GM23338 (cell line): ENCODE results near the gene TMC3. TPM values are rescaled to one million over a fixed set of nuclear protein-coding genes. Genes with fewer than 3 reads are reported as not detected.

Experiments used
- ATAC-seq: fragments of 200-7000 bp; cut with Tn5 transposase; 3 replicates; pipeline ENCODE4 v1.9.1; 2020
- DNase-seq: peaks from one replicate; pipeline ENCODE4 v3.0.0-alpha.2; 2015; ENCODE audit warnings: low spot score
- H2AFZ ChIP-seq: fragments of 200-600 bp; sonication (generic); 2 replicates; pipeline ENCODE4 v1.8.0; 2016; ENCODE audit warnings: antibody characterized with exemption, mild to moderate bottlenecking, moderate library complexity
- H3F3A ChIP-seq: fragments of 200-600 bp; sonication (generic); replicated peaks from 2 replicates; pipeline ENCODE4 v1.8.0; 2017; ENCODE audit warnings: antibody characterized with exemption, mixed run types, low read depth
- H3K27ac ChIP-seq: fragments of 200-600 bp; sonication (generic); 2 replicates; pipeline ENCODE4 v1.6.1; 2016; ENCODE audit warnings: low read depth
- H3K27me3 ChIP-seq: fragments of 200-600 bp; sonication (generic); 2 replicates; pipeline ENCODE4 v1.8.0; 2016; ENCODE audit warnings: mild to moderate bottlenecking, mixed run types, moderate library complexity; ENCODE audit not compliant: insufficient read depth
- H3K36me3 ChIP-seq: fragments of 200-600 bp; sonication (generic); 2 replicates; pipeline ENCODE4 v1.8.0; 2016; ENCODE audit warnings: mild to moderate bottlenecking; ENCODE audit not compliant: insufficient read depth
- H3K4me1 ChIP-seq: fragments of 200-600 bp; sonication (generic); 2 replicates; pipeline ENCODE4 v1.8.0; 2016; ENCODE audit warnings: mild to moderate bottlenecking, moderate library complexity; ENCODE audit not compliant: insufficient read depth
- H3K4me2 ChIP-seq: fragments of 200-600 bp; sonication (generic); 2 replicates; pipeline ENCODE4 v1.7.1; 2017; ENCODE audit warnings: mixed run types
- H3K4me3 ChIP-seq: fragments of 200-600 bp; sonication (generic); 2 replicates; pipeline ENCODE4 v1.6.1; 2016; ENCODE audit warnings: mixed run types
- H3K79me2 ChIP-seq: fragments of 200-600 bp; sonication (generic); replicated peaks from 2 replicates; pipeline ENCODE4 v1.8.0; 2017; ENCODE audit warnings: mild to moderate bottlenecking; ENCODE audit not compliant: insufficient read depth
- H3K9me2 ChIP-seq: fragments of 200-600 bp; sonication (generic); 2 replicates; pipeline ENCODE4 v1.8.0; 2017; ENCODE audit not compliant: insufficient read depth
- H4K20me1 ChIP-seq: fragments of 200-600 bp; sonication (generic); replicated peaks from 2 replicates; pipeline ENCODE4 v1.8.0; 2017; ENCODE audit warnings: mild to moderate bottlenecking; ENCODE audit not compliant: insufficient read depth
- H3K27ac Mint-ChIP-seq: 2 replicates; pipeline ENCODE4 v1.8.0; 2020; ENCODE audit warnings: inconsistent platforms, mild to moderate bottlenecking, moderate library complexity, mixed read lengths
- H3K27me3 Mint-ChIP-seq: 3 replicates; pipeline ENCODE4 v1.8.0; 2022; ENCODE audit warnings: low read depth, mild to moderate bottlenecking, moderate library complexity, mixed read lengths, inconsistent platforms; ENCODE audit not compliant: insufficient read depth, poor library complexity
- H3K36me3 Mint-ChIP-seq: 3 replicates; pipeline ENCODE4 v1.8.0; 2021; ENCODE audit warnings: low read depth, mild to moderate bottlenecking, inconsistent platforms, moderate library complexity, mixed read lengths
- H3K4me1 Mint-ChIP-seq: 3 replicates; pipeline ENCODE4 v1.8.0; 2020; ENCODE audit warnings: mild to moderate bottlenecking, inconsistent platforms, mixed read lengths
- H3K4me3 Mint-ChIP-seq: 3 replicates; pipeline ENCODE4 v1.8.0; 2021; ENCODE audit warnings: moderate library complexity, mild to moderate bottlenecking, inconsistent platforms, mixed read lengths
- H3K9me3 Mint-ChIP-seq: 3 replicates; pipeline ENCODE4 v1.8.0; 2020; ENCODE audit warnings: moderate library complexity, mild to moderate bottlenecking, inconsistent platforms, mixed read lengths
- CREB1 ChIP-seq: fragments of 250-450 bp; sonication (Bioruptor Pico); IDR thresholded peaks from 2 replicates; pipeline ENCODE4 v1.5.0; 2020; ENCODE audit warnings: low read depth, mild to moderate bottlenecking, moderate library complexity
- EZH2 ChIP-seq: fragments of 200-600 bp; sonication (generic); IDR thresholded peaks from one replicate; pipeline ENCODE4 v1.8.0; 2017; ENCODE audit warnings: antibody characterized with exemption, mild to moderate bottlenecking, low read depth; ENCODE audit not compliant: unreplicated experiment
- JUNB ChIP-seq: IDR thresholded peaks from one replicate; pipeline ENCODE4 v1.6.1; 2016; ENCODE audit warnings: antibody characterized with exemption; ENCODE audit not compliant: unreplicated experiment
- NANOG ChIP-seq: IDR thresholded peaks from 2 replicates; pipeline ENCODE4 v1.6.1; 2016; ENCODE audit warnings: antibody characterized with exemption, borderline replicate concordance
- POLR2AphosphoS5 ChIP-seq: IDR thresholded peaks from 2 replicates; pipeline ENCODE4 v1.6.1; 2016; ENCODE audit warnings: antibody characterized with exemption, low read depth
- REST ChIP-seq: IDR thresholded peaks from one replicate; pipeline ENCODE4 v1.6.1; 2018; ENCODE audit warnings: antibody characterized with exemption; ENCODE audit not compliant: unreplicated experiment
- STAT1 ChIP-seq: IDR thresholded peaks from one replicate; pipeline ENCODE4 v1.6.1; 2016; ENCODE audit warnings: antibody characterized with exemption; ENCODE audit not compliant: unreplicated experiment
- ZNF114 ChIP-seq: fragments of 250-450 bp; sonication (Bioruptor Pico); IDR thresholded peaks from 2 replicates; pipeline ENCODE4 v1.5.0; 2020; ENCODE audit warnings: mild to moderate bottlenecking, moderate library complexity
- ZNF331 ChIP-seq: fragments of 250-450 bp; sonication (Bioruptor Pico); IDR thresholded peaks from 2 replicates; pipeline ENCODE4 v1.5.0; 2020; ENCODE audit warnings: low read depth, mild to moderate bottlenecking, moderate library complexity
- ZNF462 ChIP-seq: fragments of 250-450 bp; sonication (Bioruptor Pico); IDR thresholded peaks from 2 replicates; pipeline ENCODE4 v1.5.0; 2020; ENCODE audit warnings: mild to moderate bottlenecking, moderate library complexity
- polyA plus RNA-seq: library from polyadenylated mRNA; unstranded; fragments of >200 nt; fragmentation: Nextera tagmentation; extraction: Ambion mirVana; gene quantifications from 2 replicates; pipeline ENCODE4 v1.2.1, GENCODE V29; 2016
- total RNA-seq: library from RNA; depleted of rRNA; stranded (reverse); fragments of >200 nt; shearing (Covaris generic); gene quantifications from 2 replicates; pipeline ENCODE4 v1.2.3, GENCODE V29; 2014
- TF ChIP-seq, protein P1 (sequence below), 2 experiments: fragments of 200-600 bp in 1 of 2; sonication (generic) in 1 of 2; conservative IDR thresholded peaks; 2 replicates each; pipeline versions ENCODE4 v1.5.1 to v1.6.1; 2016 to 2017; ENCODE audit warnings: antibody characterized with exemption in 2 of 2, low read depth in 2 of 2, mild to moderate bottlenecking in 2 of 2, moderate library complexity in 1 of 2
- TF ChIP-seq, protein P2 (sequence below): IDR thresholded peaks from 2 replicates; pipeline ENCODE4 v1.6.1; 2016; ENCODE audit warnings: antibody characterized with exemption

The TMC3 gene
- total and polyA plus RNA-seq, 2 experiments from 2014 or later = 0.10 TPM; not detected in 1

DNA sequence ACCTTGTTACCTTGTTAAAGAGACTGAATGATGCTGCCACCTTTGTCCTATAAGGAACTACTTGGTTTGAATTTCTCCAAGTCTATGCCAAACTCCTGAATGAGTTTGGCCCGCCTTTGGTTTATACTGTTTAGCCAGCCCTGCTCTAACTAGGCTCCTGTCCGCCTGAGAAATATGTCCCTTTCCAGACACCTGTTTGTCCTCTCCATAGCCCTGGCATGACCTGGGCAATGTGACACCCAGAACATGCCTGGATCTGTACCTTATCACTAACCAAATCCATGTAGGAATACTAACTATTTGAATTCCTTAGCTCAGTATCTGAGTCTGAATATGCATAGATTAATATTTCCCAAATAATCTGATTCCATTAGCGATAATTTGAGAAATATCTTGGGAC, 24.4 kb upstream of the TMC3 start:
- Histone ChIP-seq H2AFZ (no peak overlapping the region), H3K4me1 (no peaks in the 10 kb centered on the region), H3K27ac (no peak overlapping the region), H3K9me2 (no peaks in the 10 kb centered on the region), H3K36me3 (no peaks in the 10 kb centered on the region), H4K20me1 (no peaks in the 10 kb centered on the region), H3K79me2 (no peaks in the 10 kb centered on the region), H3F3A (no peaks in the 10 kb centered on the region), H3K4me2 (no peak overlapping the region), H3K27me3 (no peaks in the 10 kb centered on the region), H3K4me3 (no peak overlapping the region)
- TF ChIP-seq ZNF462 (CRISPR knock-in tag) (no peak), ZNF331 (no peak), STAT1 (no peak), REST (no peak), NANOG (no peak), POLR2AphosphoS5 (no peak), JUNB (no peak), CREB1 (no peak), ZNF114 (no peak), EZH2 (no peak)
- TF ChIP-seq, protein P1, sequence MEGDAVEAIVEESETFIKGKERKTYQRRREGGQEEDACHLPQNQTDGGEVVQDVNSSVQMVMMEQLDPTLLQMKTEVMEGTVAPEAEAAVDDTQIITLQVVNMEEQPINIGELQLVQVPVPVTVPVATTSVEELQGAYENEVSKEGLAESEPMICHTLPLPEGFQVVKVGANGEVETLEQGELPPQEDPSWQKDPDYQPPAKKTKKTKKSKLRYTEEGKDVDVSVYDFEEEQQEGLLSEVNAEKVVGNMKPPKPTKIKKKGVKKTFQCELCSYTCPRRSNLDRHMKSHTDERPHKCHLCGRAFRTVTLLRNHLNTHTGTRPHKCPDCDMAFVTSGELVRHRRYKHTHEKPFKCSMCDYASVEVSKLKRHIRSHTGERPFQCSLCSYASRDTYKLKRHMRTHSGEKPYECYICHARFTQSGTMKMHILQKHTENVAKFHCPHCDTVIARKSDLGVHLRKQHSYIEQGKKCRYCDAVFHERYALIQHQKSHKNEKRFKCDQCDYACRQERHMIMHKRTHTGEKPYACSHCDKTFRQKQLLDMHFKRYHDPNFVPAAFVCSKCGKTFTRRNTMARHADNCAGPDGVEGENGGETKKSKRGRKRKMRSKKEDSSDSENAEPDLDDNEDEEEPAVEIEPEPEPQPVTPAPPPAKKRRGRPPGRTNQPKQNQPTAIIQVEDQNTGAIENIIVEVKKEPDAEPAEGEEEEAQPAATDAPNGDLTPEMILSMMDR (conservative IDR thresholded peaks at IDR 0.05; ENCODE audit: low read depth in 2 of 2) = no peak
- TF ChIP-seq, protein P2, sequence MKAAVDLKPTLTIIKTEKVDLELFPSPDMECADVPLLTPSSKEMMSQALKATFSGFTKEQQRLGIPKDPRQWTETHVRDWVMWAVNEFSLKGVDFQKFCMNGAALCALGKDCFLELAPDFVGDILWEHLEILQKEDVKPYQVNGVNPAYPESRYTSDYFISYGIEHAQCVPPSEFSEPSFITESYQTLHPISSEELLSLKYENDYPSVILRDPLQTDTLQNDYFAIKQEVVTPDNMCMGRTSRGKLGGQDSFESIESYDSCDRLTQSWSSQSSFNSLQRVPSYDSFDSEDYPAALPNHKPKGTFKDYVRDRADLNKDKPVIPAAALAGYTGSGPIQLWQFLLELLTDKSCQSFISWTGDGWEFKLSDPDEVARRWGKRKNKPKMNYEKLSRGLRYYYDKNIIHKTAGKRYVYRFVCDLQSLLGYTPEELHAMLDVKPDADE = no peak
- Mint-ChIP-seq H3K27ac (no peak overlapping the region), H3K4me1 (no peaks in the 10 kb centered on the region), H3K4me3 (no peak overlapping the region), H3K36me3 (no peaks in the 10 kb centered on the region), H3K9me3 (no peaks in the 10 kb centered on the region), H3K27me3 (no peaks in the 10 kb centered on the region)
- DNase-seq (no peak), ATAC-seq (no peak)
